ENCODE data around the gene CEBPA.

- no peak for TF ChIP-seq CTCF (conservative IDR thresholded peaks at IDR 0.05; ENCODE audit: low read depth in 2 of 2)
- TF ChIP-seq EZH2 (IDR thresholded peaks at IDR 0.05; ENCODE audit: low read depth, unreplicated experiment) = no peak
- TF ChIP-seq ETS1 (IDR thresholded peaks at IDR 0.05) = no peak
- TF ChIP-seq POLR2AphosphoS5 (IDR thresholded peaks at IDR 0.05; ENCODE audit: low read depth) = no peak
- no peak for TF ChIP-seq JUNB (IDR thresholded peaks at IDR 0.05; ENCODE audit: unreplicated experiment)
- TF ChIP-seq CREB1 (CRISPR knock-in tag; IDR thresholded peaks at IDR 0.05; ENCODE audit: low read depth) = no peak
- TF ChIP-seq EZH2phosphoT487 (IDR thresholded peaks at IDR 0.05; ENCODE audit: unreplicated experiment) = no peak
- TF ChIP-seq REST (IDR thresholded peaks at IDR 0.05; ENCODE audit: unreplicated experiment) = no peak
- no peak for TF ChIP-seq ZNF462 (CRISPR knock-in tag; IDR thresholded peaks at IDR 0.05)
These were observed 18.7 kb downstream of the CEBPA start for GRCh38 chr19:33283589-33283988.

Measured in GM23338 (cell line).